Mesenchymal stem cell (in vitro differentiated cells and primary cell): ENCODE results near the gene SDR9C7.
"Not testable (repeated sequence)": the region's sequence is repeated elsewhere in the genome, so short reads cannot be mapped to it uniquely, and the experiment has no call there.

Experiments used
- DNase-seq: peaks from one replicate; pipeline ENCODE4 v3.0.0-alpha.2; 2013
- H2AFZ ChIP-seq: one replicate; pipeline ENCODE4 v1.6.1; 2013; ENCODE audit warnings: low read depth, mild to moderate bottlenecking, control low read depth, inconsistent platforms, low read length, moderate library complexity
- H2AK5ac ChIP-seq: 2 replicates; pipeline ENCODE4 v1.6.1; 2013; ENCODE audit warnings: low read length, moderate library complexity, mild to moderate bottlenecking, inconsistent platforms; ENCODE audit not compliant: severe bottlenecking
- H2BK120ac ChIP-seq: one replicate; pipeline ENCODE4 v1.6.1; 2013; ENCODE audit warnings: low read depth, mild to moderate bottlenecking, inconsistent platforms, low read length, moderate library complexity
- H2BK12ac ChIP-seq, 2 experiments: one replicate each; pipeline ENCODE4 v1.6.1; 2013; ENCODE audit warnings: inconsistent platforms in 2 of 2, low read length in 2 of 2, mild to moderate bottlenecking in 2 of 2, moderate library complexity in 2 of 2, control low read depth in 1 of 2
- H2BK15ac ChIP-seq: one replicate; pipeline ENCODE4 v1.6.1; 2013; ENCODE audit warnings: mild to moderate bottlenecking, low read depth, inconsistent platforms; ENCODE audit not compliant: poor library complexity, severe bottlenecking
- H2BK5ac ChIP-seq: 2 replicates; pipeline ENCODE4 v1.6.1; 2013; ENCODE audit warnings: low read depth, mild to moderate bottlenecking, low read length, control low read depth, inconsistent platforms; ENCODE audit not compliant: poor library complexity, severe bottlenecking
- H3K14ac ChIP-seq, 2 experiments: one replicate each; pipeline ENCODE4 v1.6.1; 2013; ENCODE audit warnings: inconsistent platforms in 2 of 2, low read length in 2 of 2, control low read depth in 1 of 2, mild to moderate bottlenecking in 1 of 2, moderate library complexity in 1 of 2
- H3K18ac ChIP-seq, 2 experiments: one replicate each; pipeline ENCODE4 v1.6.1; 2013; ENCODE audit warnings: inconsistent platforms in 2 of 2, low read length in 2 of 2, control low read depth in 1 of 2, low read depth in 1 of 2, mild to moderate bottlenecking in 1 of 2
- H3K23ac ChIP-seq, 2 experiments: one replicate each; pipeline ENCODE4 v1.6.1; 2013; ENCODE audit warnings: inconsistent platforms in 2 of 2, low read length in 2 of 2, mild to moderate bottlenecking in 2 of 2, moderate library complexity in 2 of 2, control low read depth in 1 of 2
- H3K27ac ChIP-seq: 2 replicates; pipeline ENCODE4 v1.5.1; 2013; ENCODE audit warnings: mild to moderate bottlenecking, moderate library complexity, low read length, control low read depth, inconsistent platforms; ENCODE audit not compliant: poor library complexity, severe bottlenecking
- H3K27me3 ChIP-seq, 2 experiments: 2 replicates each; pipeline versions ENCODE4 v1.6.1 to v1.7.0; 2013; ENCODE audit warnings: low read length in 2 of 2, mild to moderate bottlenecking in 2 of 2, moderate library complexity in 2 of 2, control low read depth in 1 of 2, inconsistent platforms in 1 of 2; ENCODE audit not compliant: control insufficient read depth in 1 of 2, insufficient read depth in 1 of 2
- H3K36me3 ChIP-seq, 2 experiments: 2 replicates each; pipeline versions ENCODE4 v1.6.1 to v1.7.0; 2013; ENCODE audit warnings: low read length in 2 of 2, control low read depth in 1 of 2, inconsistent platforms in 1 of 2, low read depth in 1 of 2, mild to moderate bottlenecking in 1 of 2; ENCODE audit not compliant: insufficient read depth in 2 of 2, control insufficient read depth in 1 of 2
- H3K4ac ChIP-seq, 2 experiments: one replicate each; pipeline ENCODE4 v1.6.1; 2013; ENCODE audit warnings: inconsistent platforms in 2 of 2, low read length in 2 of 2, mild to moderate bottlenecking in 2 of 2, moderate library complexity in 2 of 2, control low read depth in 1 of 2, low read depth in 1 of 2
- H3K4me1 ChIP-seq: 2 replicates; pipeline ENCODE4 v1.6.1; 2013; ENCODE audit warnings: low read depth, low read length, control low read depth; ENCODE audit not compliant: control insufficient read depth, insufficient read depth
- H3K4me2 ChIP-seq: 2 replicates; pipeline ENCODE4 v1.6.1; 2013; ENCODE audit warnings: low read length, mild to moderate bottlenecking, inconsistent platforms; ENCODE audit not compliant: poor library complexity, severe bottlenecking
- H3K4me3 ChIP-seq, 2 experiments: 2 replicates each; pipeline versions ENCODE4 v1.5.1 to v1.7.0; 2013; ENCODE audit warnings: low read length in 2 of 2, mild to moderate bottlenecking in 2 of 2, control low read depth in 1 of 2, low read depth in 1 of 2; ENCODE audit not compliant: insufficient read depth in 1 of 2
- H3K79me1 ChIP-seq: replicated peaks from 2 replicates; pipeline ENCODE4 v1.6.1; 2013; ENCODE audit warnings: mild to moderate bottlenecking, control low read depth, low read length, inconsistent platforms; ENCODE audit not compliant: poor library complexity, severe bottlenecking
- H3K9ac ChIP-seq: 2 replicates; pipeline ENCODE4 v1.7.0; 2013; ENCODE audit warnings: mild to moderate bottlenecking, low read length, moderate library complexity
- H3K9me3 ChIP-seq: 2 replicates; pipeline ENCODE4 v1.7.0; 2013; ENCODE audit warnings: mild to moderate bottlenecking, low read length; ENCODE audit not compliant: control insufficient read depth
- H4K8ac ChIP-seq: one replicate; pipeline ENCODE4 v1.6.1; 2013; ENCODE audit warnings: inconsistent platforms, mild to moderate bottlenecking, low read length, moderate library complexity
- H4K91ac ChIP-seq: one replicate; pipeline ENCODE4 v1.6.1; 2013; ENCODE audit warnings: mild to moderate bottlenecking, low read length, inconsistent platforms
- WGBS: methylation state at CpG from one replicate; pipeline ENCODE4 v1.1.7; 2013; ENCODE audit warnings: mixed read lengths; 5-methylcytosine and 5-hydroxymethylcytosine counted together

The SDR9C7 gene

GRCh38 chr12:56974224-56974623 lies 40.0 kb upstream of the SDR9C7 start:
- not testable (repeated sequence) for H3K36me3 ChIP-seq, H3K14ac ChIP-seq, H3K9me3 ChIP-seq, H3K9ac ChIP-seq, H2AFZ ChIP-seq, H2BK12ac ChIP-seq, DNase-seq, H4K8ac ChIP-seq, H3K4ac ChIP-seq, H3K27me3 ChIP-seq, H2AK5ac ChIP-seq, H3K4me1 ChIP-seq, H3K18ac ChIP-seq, H2BK120ac ChIP-seq, H3K23ac ChIP-seq, H2BK15ac ChIP-seq, H2BK5ac ChIP-seq, H3K27ac ChIP-seq, H3K79me1 ChIP-seq, H4K91ac ChIP-seq, H3K4me2 ChIP-seq, H3K4me3 ChIP-seq
- WGBS, result 86% methylated on average over 2 of the region's 3 CpGs

GRCh38 chr12:56968910-56969309 lies 34.7 kb upstream of the SDR9C7 start:
- H3K4me1 ChIP-seq, H3K4ac ChIP-seq, H3K9me3 ChIP-seq, H2AFZ ChIP-seq, H3K36me3 ChIP-seq, DNase-seq, H2BK12ac ChIP-seq, H3K14ac ChIP-seq, H3K4me2 ChIP-seq, H4K91ac ChIP-seq, H3K4me3 ChIP-seq, H3K27me3 ChIP-seq, H2BK5ac ChIP-seq, H3K18ac ChIP-seq, H4K8ac ChIP-seq, H2BK120ac ChIP-seq, H3K9ac ChIP-seq, H2BK15ac ChIP-seq, H3K27ac ChIP-seq, H2AK5ac ChIP-seq, H3K23ac ChIP-seq, H3K79me1 ChIP-seq: not testable (repeated sequence)
- 94% methylated on average over 4 of the region's 6 CpGs for whole genome bisulfite sequencing

- H3K23ac ChIP-seq, H3K4me3 ChIP-seq: not testable (repeated sequence)
- 80% methylated on average over 15 of the region's 15 CpGs for WGBS
These were observed 31.9 kb upstream of the SDR9C7 start for GRCh38 chr12:56965997-56966642.

GRCh38 chr12:56965124-56965523 lies 30.9 kb upstream of the SDR9C7 start:
- H2AK5ac ChIP-seq, H3K4me1 ChIP-seq, H3K79me1 ChIP-seq, H2BK5ac ChIP-seq, H3K27me3 ChIP-seq, DNase-seq, H4K91ac ChIP-seq, H2BK12ac ChIP-seq, H3K4me3 ChIP-seq, H3K4me2 ChIP-seq, H2BK120ac ChIP-seq, H3K14ac ChIP-seq, H3K18ac ChIP-seq, H2AFZ ChIP-seq, H2BK15ac ChIP-seq, H4K8ac ChIP-seq, H3K36me3 ChIP-seq, H3K4ac ChIP-seq, H3K27ac ChIP-seq, H3K9me3 ChIP-seq, H3K9ac ChIP-seq, H3K23ac ChIP-seq: not testable (repeated sequence)
- WGBS, result 91% methylated on average over 1 of the region's 4 CpGs

More at GRCh38 chr12:56965997-56966642, 31.9 kb upstream of the SDR9C7 start:
- not testable (repeated sequence) for H4K8ac ChIP-seq, H3K79me1 ChIP-seq, H3K14ac ChIP-seq, H3K4me1 ChIP-seq, H3K9me3 ChIP-seq, H3K4me2 ChIP-seq, H3K36me3 ChIP-seq, H2BK15ac ChIP-seq, H2BK120ac ChIP-seq, H2BK5ac ChIP-seq, H2AFZ ChIP-seq, H3K27me3 ChIP-seq, H2AK5ac ChIP-seq, DNase-seq, H2BK12ac ChIP-seq, H3K4ac ChIP-seq, H4K91ac ChIP-seq, H3K9ac ChIP-seq, H3K27ac ChIP-seq, H3K18ac ChIP-seq
